GM19043 (cell line): ENCODE data around the gene GDAP2.

Experiments
- ATAC-seq: cut with Tn5 transposase; IDR thresholded peaks from one replicate; pipeline ENCODE4 v1.9.1; 2021; ENCODE audit warnings: low read depth; ENCODE audit not compliant: unreplicated experiment

GDAP2 gene

GRCh38 chr1:117842408-117843170 lies 86.8 kb downstream of the GDAP2 start:
- no peak for ATAC-seq

GRCh38 chr1:117841117-117841650 lies 88.2 kb downstream of the GDAP2 start:
- ATAC-seq = no peak

DNA sequence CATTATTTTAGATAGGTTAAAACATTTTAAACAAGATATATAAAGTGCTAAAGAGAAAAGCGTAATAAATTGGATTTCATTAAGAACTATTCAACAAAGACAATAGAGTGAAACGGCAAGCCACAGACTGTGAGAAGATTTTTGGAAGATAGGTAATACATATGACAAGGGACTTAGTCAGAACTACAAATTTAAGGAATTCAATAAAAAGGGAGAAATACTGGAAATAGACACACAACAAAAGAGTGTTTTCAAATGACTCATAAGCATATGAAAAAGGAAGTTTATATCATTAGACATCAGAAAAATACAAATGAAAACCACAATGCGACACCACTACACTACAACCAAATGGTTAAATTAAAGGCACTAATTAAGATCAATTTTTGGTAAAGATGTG lies 90.5 kb downstream of the GDAP2 start:
- no peak for ATAC-seq

- no peak for ATAC-seq
Observed at GRCh38 chr1:117836069-117836468, 93.4 kb downstream of the GDAP2 start.

DNA sequence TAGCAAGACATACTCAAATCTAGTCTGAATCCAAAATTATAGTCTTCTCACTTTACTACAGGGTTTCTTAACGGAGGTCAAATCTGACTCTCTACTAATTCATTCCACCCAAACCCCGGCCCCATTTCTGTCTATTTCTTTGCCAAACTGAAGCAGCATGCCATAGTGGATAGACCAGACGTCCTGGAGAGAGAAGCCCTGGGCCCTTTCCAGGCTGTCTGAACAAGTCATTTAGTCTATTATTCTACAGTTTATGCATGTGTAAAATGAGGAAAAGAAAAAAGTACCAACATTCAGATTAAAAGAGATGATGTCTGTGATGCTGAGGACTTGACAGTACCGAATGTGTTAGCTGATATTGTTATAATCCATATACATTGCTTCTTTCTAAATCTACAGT lies 95.0 kb downstream of the GDAP2 start:
- ATAC-seq = no peak

- no peak for ATAC-seq
Observed at GRCh38 chr1:117832453-117832852, 97.0 kb downstream of the GDAP2 start.

GRCh38 chr1:117830222-117830621 lies 99.2 kb downstream of the GDAP2 start:
- no peak for ATAC-seq

DNA sequence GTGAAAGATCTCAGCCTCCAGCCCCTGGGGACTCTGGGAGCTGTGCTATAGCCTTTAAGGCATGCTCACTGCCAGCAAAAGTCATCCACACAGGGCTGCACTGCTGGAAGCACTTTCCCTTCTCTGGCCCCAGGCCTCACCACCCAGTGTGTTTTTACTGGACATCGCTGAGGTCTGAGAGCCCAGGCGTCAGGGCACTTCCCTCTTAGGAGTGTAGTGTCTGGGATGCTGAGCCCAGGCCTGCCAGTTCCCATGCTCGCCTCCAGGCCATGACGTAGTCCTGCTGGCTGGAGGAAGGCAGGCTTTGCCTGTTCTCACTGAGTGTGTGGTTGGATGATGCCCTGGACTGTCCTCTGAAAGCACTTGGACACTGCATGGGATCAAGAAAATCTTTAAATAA lies 101.2 kb downstream of the GDAP2 start:
- ATAC-seq = no peak

DNA sequence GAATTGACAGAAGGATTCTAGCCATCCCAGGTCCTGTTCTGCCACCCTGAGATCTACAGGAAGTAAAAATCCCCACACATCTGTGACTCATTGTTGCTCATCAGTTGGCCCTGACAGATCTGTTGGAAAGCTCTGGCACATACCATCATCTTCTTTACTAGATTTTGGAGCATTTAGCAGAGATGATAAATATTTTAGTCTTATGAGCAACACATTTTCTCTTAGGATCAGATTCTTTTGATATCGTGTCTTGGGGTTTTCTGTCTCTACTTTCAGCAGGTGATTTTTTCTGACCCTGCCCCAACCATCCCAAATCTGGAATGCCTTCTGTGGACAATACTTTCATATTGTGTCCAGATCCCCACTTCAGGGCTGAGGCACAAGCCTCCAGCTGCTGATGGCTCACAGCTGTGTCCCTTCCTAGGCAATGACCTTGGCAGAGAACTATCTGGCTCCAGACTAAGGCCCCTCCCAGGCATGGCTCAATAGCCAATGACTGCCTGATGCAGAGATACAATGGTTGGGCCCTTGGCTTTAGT lies 102.8 kb downstream of the GDAP2 start:
- ATAC-seq = no peak

DNA sequence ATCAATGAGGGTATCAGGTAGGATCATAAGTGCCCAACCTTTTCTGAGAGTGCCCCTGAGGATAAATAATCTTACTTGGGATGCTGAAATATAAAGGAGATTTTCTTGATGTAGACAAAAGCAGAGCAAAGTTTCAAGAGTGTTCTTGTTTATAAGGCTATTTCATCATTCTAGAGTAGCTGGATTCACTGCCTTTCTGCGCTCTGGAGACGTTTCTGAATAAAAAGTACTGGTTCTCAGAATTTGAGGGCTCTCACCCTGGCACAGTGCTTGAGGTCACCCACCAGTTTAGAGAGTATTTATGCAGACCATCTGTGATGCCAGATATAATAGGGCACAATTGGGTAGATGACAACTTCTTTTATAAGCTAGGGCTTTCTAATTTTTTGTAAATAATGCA lies 103.3 kb downstream of the GDAP2 start:
- ATAC-seq = no peak

DNA sequence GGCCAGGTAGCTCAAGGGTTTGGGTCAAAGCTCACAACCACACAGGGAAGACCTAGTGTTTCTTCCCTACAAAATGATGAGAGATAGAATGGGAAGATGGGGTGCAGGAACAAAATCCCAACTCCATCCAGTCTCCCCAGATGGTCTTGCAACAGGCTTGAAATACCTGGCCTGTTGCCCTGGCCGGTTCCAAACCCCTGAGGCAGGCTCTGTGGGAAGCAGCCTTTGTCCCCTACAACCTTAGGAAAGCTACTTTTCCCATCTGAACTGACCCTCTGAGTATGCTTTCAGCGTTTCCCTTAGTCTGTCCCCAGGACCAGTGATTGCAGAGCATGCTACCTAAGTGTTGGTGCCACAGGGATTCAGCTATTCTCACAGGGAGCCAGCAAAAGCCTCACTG lies 104.0 kb downstream of the GDAP2 start:
- no peak for ATAC-seq

GRCh38 chr1:117824616-117825015 lies 104.8 kb downstream of the GDAP2 start:
- ATAC-seq = no peak

DNA sequence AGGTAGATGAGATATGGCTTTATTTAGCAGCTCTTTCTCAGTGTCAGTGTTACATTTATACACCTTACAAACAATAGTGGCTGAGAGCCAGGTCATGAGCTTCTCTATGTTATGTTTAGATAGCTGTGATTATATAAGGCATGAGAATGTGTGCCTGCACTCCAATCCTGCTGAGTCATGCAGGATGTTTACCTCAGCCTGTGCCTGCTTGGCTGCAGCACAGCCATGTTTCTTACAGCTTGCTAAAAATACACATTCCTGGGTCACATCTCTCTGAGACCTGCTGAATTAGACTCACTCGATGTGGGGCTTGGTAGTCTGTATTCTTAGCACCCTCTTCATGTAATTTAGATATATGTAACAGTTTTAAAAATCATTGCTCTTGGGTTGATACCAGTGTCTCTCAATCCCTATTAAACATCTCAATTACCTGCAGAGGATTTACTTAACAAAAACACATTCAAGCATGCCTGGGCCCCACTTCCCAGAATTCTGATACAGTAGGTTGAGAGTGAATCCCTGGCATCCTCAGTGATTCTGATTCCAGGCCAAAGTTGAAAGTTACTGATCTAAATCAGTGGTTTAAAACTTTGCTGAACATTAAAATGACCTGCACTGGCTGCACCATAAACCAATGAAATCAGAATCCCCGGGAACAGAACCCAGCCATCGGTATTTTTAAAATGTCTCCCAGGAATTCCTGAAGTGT lies 107.5 kb downstream of the GDAP2 start:
- ATAC-seq = no peak

DNA sequence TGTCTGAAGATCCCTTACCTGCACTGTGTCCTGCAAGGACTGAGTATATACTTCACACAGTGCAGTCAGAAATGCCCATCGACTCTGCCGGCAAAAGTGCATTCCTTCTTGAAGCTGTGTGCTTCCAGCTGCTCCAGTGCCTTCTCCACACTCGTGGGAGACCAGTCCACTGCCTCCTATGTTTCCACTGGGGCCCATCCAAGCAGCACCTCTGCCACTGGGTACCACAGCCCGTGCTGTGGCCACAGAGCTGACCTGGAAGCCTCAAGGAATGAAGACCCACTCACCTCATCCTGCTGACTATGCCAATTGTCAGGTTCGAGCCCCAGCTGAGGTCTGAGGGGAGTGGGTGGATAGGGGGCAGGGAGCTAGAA lies 108.1 kb downstream of the GDAP2 start:
- ATAC-seq = no peak

DNA sequence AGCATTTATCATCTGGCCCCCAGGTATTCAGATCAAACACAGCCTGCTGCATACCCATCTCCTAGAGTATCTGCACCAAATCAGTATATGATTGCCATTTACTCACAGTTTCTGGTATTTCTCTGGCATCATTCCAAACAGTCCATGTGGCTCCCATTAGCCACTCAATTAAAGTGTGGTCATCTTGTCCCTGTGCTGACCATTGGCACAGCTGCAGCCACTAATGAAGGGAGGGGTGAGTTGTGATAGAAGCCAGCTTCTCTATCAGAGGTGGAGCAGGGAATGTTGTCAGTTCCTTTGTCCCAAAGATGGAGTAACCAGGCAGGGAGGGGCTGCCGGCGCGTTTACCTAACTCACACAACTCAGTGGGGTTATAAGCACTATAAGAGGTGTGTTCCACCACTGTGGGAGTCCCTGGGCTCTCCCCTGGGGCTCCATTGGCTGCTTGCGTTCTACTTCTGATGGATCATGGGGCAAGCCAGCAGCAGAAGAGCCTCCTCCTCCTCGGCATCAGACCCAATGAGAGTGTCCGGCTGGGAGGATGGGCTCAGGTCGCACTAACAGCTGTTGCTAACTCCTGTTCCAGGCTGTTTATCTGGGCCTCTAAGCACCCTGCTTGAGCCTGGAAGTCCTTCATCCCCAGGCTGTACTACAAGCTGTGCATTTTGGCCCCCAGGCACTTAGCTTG lies 108.6 kb downstream of the GDAP2 start:
- ATAC-seq = no peak

DNA sequence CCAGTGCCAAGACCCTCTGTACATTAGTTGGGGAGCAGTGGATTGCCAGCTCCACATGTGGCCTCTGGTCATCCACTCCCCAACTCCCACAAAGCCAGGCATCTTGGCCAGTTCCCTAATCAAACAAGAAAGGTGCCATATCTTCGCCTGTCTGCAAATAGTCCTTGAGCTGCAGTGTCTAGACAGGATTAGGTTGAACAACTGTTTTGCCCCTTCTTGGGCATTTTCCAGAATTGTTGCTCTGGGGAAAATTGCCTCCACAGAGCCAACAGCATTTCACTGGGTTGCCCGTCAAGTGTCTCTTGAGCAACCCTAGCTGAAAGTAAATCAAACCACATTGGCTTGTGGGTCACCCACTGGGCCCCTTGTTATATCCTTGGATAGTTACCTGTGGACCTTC lies 109.3 kb downstream of the GDAP2 start:
- no peak for ATAC-seq

DNA sequence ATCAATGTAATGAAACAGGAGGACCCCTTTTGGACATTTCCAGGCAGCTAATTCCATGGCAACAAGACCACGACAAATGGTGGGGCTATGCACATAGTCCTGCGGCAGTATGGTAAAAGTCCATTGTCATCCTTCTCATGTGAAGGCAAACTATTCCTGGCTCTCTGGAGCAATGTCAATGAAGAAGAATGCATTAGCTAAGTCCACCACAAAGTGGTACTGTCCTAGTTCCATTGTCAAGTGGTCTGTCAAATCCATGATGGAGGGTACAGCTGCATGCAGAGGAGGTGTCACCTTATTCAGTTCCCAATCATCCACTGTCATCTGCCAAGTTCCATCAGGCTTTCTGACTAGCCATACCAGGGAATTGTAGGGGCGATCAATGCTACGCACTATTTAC lies 110.1 kb downstream of the GDAP2 start:
- ATAC-seq = no peak

- no peak for ATAC-seq
Observed at GRCh38 chr1:117818456-117818855, 111.0 kb downstream of the GDAP2 start.

GRCh38 chr1:117817629-117818028 lies 111.8 kb downstream of the GDAP2 start:
- no peak for ATAC-seq

DNA sequence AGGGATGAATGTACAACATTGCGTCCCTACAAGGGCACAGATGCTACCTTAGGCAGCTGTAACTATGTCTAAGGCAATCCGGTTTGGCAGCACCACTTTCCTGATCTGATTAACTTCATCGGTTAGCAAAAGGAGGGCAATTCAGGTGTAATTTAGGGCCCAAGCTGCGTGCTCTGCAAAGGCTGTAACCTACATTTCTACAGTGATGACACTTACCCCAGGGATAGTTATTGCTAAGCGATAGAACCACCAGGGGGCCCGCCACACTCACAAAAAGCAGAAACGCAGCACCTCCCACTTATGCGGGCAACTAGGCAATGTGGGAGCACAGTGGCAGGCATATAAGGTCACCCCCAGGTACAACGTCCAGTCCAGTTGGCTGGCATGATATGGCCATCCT lies 113.5 kb downstream of the GDAP2 start:
- no peak for ATAC-seq
